Upper lobe of left lung (tissue), 4 donors: ENCODE data around the gene FOXA2.

Experiments used
- EP300 ChIP-seq, 4 donors: sonication (generic); formaldehyde crosslinking; IDR thresholded peaks; one replicate each; pipeline ENCODE4 v1.5.1; 2017; ENCODE audit warnings: antibody characterized with exemption in 4 of 4, control low read depth in 2 of 4
- TF ChIP-seq, protein P1 (sequence below), 6 experiments: fragments of 450-650 bp in 4 of 6; fragments of 200-600 bp in 2 of 6; sonication (generic) in 2 of 6; IDR thresholded peaks; one replicate each; pipeline ENCODE4 v1.5.1; 2016 to 2019; ENCODE audit warnings: antibody characterized with exemption in 6 of 6

DNA sequence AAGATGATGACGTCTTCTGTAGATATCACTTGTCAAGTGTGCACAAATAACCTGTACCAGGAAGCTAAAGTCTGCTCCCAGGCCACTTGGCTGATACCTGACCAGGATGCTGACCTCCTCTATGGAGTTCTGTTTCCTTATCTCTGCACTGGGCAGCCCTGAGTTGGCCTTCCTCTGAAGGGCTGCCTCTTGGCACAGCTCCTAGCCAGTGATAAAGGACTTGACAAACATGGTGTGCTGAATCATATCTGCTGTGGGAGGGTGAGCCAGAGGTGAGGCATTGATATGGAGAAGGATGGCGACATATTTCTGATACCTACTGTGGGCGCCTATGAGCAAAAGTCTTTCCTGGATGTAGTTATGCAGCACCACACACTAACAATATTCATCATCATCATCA is 32.8 kb upstream of the FOXA2 start:
- TF ChIP-seq, protein P1, sequence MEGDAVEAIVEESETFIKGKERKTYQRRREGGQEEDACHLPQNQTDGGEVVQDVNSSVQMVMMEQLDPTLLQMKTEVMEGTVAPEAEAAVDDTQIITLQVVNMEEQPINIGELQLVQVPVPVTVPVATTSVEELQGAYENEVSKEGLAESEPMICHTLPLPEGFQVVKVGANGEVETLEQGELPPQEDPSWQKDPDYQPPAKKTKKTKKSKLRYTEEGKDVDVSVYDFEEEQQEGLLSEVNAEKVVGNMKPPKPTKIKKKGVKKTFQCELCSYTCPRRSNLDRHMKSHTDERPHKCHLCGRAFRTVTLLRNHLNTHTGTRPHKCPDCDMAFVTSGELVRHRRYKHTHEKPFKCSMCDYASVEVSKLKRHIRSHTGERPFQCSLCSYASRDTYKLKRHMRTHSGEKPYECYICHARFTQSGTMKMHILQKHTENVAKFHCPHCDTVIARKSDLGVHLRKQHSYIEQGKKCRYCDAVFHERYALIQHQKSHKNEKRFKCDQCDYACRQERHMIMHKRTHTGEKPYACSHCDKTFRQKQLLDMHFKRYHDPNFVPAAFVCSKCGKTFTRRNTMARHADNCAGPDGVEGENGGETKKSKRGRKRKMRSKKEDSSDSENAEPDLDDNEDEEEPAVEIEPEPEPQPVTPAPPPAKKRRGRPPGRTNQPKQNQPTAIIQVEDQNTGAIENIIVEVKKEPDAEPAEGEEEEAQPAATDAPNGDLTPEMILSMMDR (IDR thresholded peaks at IDR 0.05), result no peak
- no peak for TF ChIP-seq EP300 (IDR thresholded peaks at IDR 0.05)
